Muscle of arm (tissue), 12 donors: ENCODE measurements around the gene ZNF138. TPM values are rescaled to one million over a fixed set of nuclear protein-coding genes. Genes with fewer than 3 reads are reported as not detected.
A peak's percentile ranks its signal among the peaks of the same experiment; 100 is the strongest.

Source experiments
- DNase-seq: peaks from one replicate; pipeline ENCODE4 v3.0.0-alpha.2; 2013
- polyA plus RNA-seq, 12 donors: library from polyadenylated mRNA; unstranded; fragments of 120-200 nt; gene quantifications; one replicate each; pipeline ENCODE4 v1.2.1, GENCODE V29; 2013; ENCODE audit not compliant: insufficient read length in 12 of 12

ZNF138 gene
- polyA plus RNA-seq, 12 donors = 8.4 to 18.4 (median 14.9) TPM; not detected in 1

GRCh38 chr7:64874562-64875250 is 80.5 kb downstream of the ZNF138 start:
- DNase-seq = no peak

GRCh38 chr7:64875258-64875657 is 81.0 kb downstream of the ZNF138 start:
- DNase-seq = no peak

- no peak for DNase-seq
These were observed 81.6 kb downstream of the ZNF138 start for GRCh38 chr7:64875658-64876406.

GRCh38 chr7:64876792-64877713 is 82.8 kb downstream of the ZNF138 start:
- peak; percentile 39 for DNase-seq

GRCh38 chr7:64877714-64878610 is 83.7 kb downstream of the ZNF138 start:
- DNase-seq = no peak

GRCh38 chr7:64878684-64879083 is 84.5 kb downstream of the ZNF138 start:
- DNase-seq = no peak

- DNase-seq = no peak
These were observed 85.0 kb downstream of the ZNF138 start for GRCh38 chr7:64879086-64879730.

- DNase-seq = no peak
These were observed 85.6 kb downstream of the ZNF138 start for GRCh38 chr7:64879800-64880199.

- DNase-seq = no peak
These were observed 86.4 kb downstream of the ZNF138 start for GRCh38 chr7:64880322-64881297.

- no peak for DNase-seq
These were observed 87.4 kb downstream of the ZNF138 start for GRCh38 chr7:64881461-64882287.

GRCh38 chr7:64882341-64883112 is 88.3 kb downstream of the ZNF138 start:
- DNase-seq = peak; percentile 34

Other genes with a start within 250 kb of the ZNF138 start
- gene ZNF680, start 231.4 kb upstream of the ZNF138 start, polyA plus RNA-seq = 10 to 100 TPM in 9 of 12 donors, 1 to 10 TPM in 2, not detected in 1; 4.6 to 15.2 (median 10.5) TPM
- gene ZNF107, start 128.3 kb upstream of the ZNF138 start, polyA plus RNA-seq = 10 to 100 TPM in 1 of 12 donors, 1 to 10 TPM in 10, not detected in 1; 3.6 to 10.5 (median 5.8) TPM
- gene ZNF273, start 108.8 kb downstream of the ZNF138 start, polyA plus RNA-seq = 1 to 10 TPM in 11 of 12 donors, not detected in 1; 4.1 to 9.6 (median 6.4) TPM
- 10 to 100 TPM in 10 of 12 donors, 1 to 10 TPM in 1, not detected in 1; 7.7 to 49.8 (median 19.8) TPM for gene ZNF117, start 196.6 kb downstream of the ZNF138 start, polyA plus RNA-seq
- 10 to 100 TPM in 10 of 12 donors, 1 to 10 TPM in 1, not detected in 1; 7.4 to 35.7 (median 16.4) TPM for gene ERV3-1, start 212.3 kb downstream of the ZNF138 start, polyA plus RNA-seq